Activated CD8-positive, alpha-beta memory T cell treated with anti-CD3 and anti-CD28 coated beads for 1 hour (primary cell): ENCODE data around the gene NELFB.

Experiments
- DNase-seq, 2 donors: peaks; one replicate each; pipeline ENCODE4 v3.0.0-alpha.2; 2020; ENCODE audit warnings: low read depth in 1 of 2; ENCODE audit errors: extremely low read depth in 1 of 2

Gene NELFB

GRCh38 chr9:137223078-137223970 is 31.8 kb upstream of the NELFB start:
- DNase-seq = peak; percentile 94 to 97

- DNase-seq = no peak
These were observed 30.1 kb upstream of the NELFB start, which contains the start of gene CYSRT1 for GRCh38 chr9:137224830-137225694. CYSRT1 (plus strand) TSS chr9:137225174; CDS start chr9:137225622, 448 bp downstream.

- no peak for DNase-seq
These were observed 29.3 kb upstream of the NELFB start for GRCh38 chr9:137225699-137226331.

- no peak for DNase-seq
These were observed 28.6 kb upstream of the NELFB start for GRCh38 chr9:137226338-137227053.

- DNase-seq = peak; percentile 61 to 74
These were observed 27.9 kb upstream of the NELFB start, which contains the start of gene RNF224 for GRCh38 chr9:137227054-137227852. RNF224 (plus strand) TSS chr9:137227502; CDS start chr9:137228336, 834 bp downstream.

- no peak for DNase-seq
These were observed 27.1 kb upstream of the NELFB start for GRCh38 chr9:137227853-137228505.

- no peak for DNase-seq
These were observed 26.6 kb upstream of the NELFB start for GRCh38 chr9:137228506-137228967.

- DNase-seq = no peak
These were observed 25.9 kb upstream of the NELFB start for GRCh38 chr9:137228968-137229896.

GRCh38 chr9:137229903-137230704 is 25.0 kb upstream of the NELFB start:
- DNase-seq = no peak

- no peak for DNase-seq
These were observed 24.3 kb upstream of the NELFB start, which contains the start of gene SLC34A3 for GRCh38 chr9:137230705-137231371. SLC34A3 (plus strand) TSS chr9:137230901; CDS start chr9:137231703, 802 bp downstream.

GRCh38 chr9:137231372-137232039 is 23.6 kb upstream of the NELFB start:
- DNase-seq = no peak

- no peak for DNase-seq
These were observed 23.0 kb upstream of the NELFB start for GRCh38 chr9:137232101-137232500.

- DNase-seq = no peak
These were observed 22.6 kb upstream of the NELFB start for GRCh38 chr9:137232510-137232909.

- DNase-seq = no peak
These were observed 21.8 kb upstream of the NELFB start for GRCh38 chr9:137233143-137233980.
